ENCODE data around the gene UBALD1.

DNA sequence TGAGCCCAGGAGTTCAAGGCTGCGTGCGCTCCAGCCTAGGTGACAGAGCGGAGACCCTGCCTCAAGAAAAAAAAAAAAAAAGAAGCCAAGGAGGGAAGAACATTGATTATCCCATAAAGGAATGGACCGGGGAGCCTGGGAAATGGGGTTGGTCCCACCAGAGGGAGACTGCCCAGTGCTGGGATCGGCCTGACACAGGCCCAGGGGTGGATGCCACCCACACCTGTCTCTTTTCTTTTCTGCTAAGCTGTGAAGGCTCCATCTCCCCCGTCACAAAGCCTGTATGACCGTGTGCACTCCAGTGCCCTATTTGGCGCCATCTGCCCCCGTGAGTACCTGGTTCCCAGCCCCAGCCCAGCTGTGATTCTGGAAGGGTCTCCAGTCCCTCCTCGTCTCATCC, 15.7 kb downstream of the UBALD1 start:
- no peak for TF ChIP-seq EZH2phosphoT487 (IDR thresholded peaks at IDR 0.05; ENCODE audit: borderline replicate concordance, low read length)
- TF ChIP-seq, protein P1, sequence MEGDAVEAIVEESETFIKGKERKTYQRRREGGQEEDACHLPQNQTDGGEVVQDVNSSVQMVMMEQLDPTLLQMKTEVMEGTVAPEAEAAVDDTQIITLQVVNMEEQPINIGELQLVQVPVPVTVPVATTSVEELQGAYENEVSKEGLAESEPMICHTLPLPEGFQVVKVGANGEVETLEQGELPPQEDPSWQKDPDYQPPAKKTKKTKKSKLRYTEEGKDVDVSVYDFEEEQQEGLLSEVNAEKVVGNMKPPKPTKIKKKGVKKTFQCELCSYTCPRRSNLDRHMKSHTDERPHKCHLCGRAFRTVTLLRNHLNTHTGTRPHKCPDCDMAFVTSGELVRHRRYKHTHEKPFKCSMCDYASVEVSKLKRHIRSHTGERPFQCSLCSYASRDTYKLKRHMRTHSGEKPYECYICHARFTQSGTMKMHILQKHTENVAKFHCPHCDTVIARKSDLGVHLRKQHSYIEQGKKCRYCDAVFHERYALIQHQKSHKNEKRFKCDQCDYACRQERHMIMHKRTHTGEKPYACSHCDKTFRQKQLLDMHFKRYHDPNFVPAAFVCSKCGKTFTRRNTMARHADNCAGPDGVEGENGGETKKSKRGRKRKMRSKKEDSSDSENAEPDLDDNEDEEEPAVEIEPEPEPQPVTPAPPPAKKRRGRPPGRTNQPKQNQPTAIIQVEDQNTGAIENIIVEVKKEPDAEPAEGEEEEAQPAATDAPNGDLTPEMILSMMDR (IDR thresholded peaks at IDR 0.05; ENCODE audit: low read depth, low read length, poor library complexity, severe bottlenecking), result no peak
